MCF 10A (cell line): ENCODE data around the gene SEMA3E. TPM values are rescaled to one million over a fixed set of nuclear protein-coding genes. Genes with fewer than 3 reads are reported as not detected.

Experiments
- BruUV-seq: library from RNA; stranded (reverse); fragments of 400-500 nt; replicated peaks from 2 replicates; lab custom pipeline; 2021; lab: Mats Ljungman, UMichigan
- CTCF ChIA-PET: fragments of 300-600 bp; sonication (Branson Sonifier 250); formaldehyde crosslinking; extraction: SDS; loops from one replicate; lab custom pipeline; 2021; ENCODE audit warnings: antibody characterized with exemption, inconsistent platforms; lab: Yijun Ruan, JAX
- POLR2A ChIA-PET: fragments of 300-600, 350-650 bp; sonication (Branson Sonifier 250); formaldehyde crosslinking; extraction: SDS; loops from one replicate; lab custom pipeline; 2020; ENCODE audit warnings: antibody characterized with exemption, inconsistent platforms; lab: Yijun Ruan, JAX
- DNase-seq: peaks from one replicate; pipeline ENCODE4 v3.0.0-alpha.2; 2018; ENCODE audit not compliant: unreplicated experiment
- H3K27ac Mint-ChIP-seq: one replicate; pipeline ENCODE4 v1.8.0; 2022; ENCODE audit warnings: mild to moderate bottlenecking, low read depth, mixed read lengths; ENCODE audit not compliant: unreplicated experiment
- H3K27me3 Mint-ChIP-seq: one replicate; pipeline ENCODE4 v1.8.0; 2022; ENCODE audit warnings: mixed read lengths; ENCODE audit not compliant: insufficient read depth, unreplicated experiment
- H3K36me3 Mint-ChIP-seq: one replicate; pipeline ENCODE4 v1.8.0; 2022; ENCODE audit warnings: mild to moderate bottlenecking, moderate library complexity, mixed read lengths; ENCODE audit not compliant: insufficient read depth, unreplicated experiment
- H3K4me1 Mint-ChIP-seq: one replicate; pipeline ENCODE4 v1.8.0; 2022; ENCODE audit warnings: mixed read lengths; ENCODE audit not compliant: insufficient read depth, unreplicated experiment
- H3K4me3 Mint-ChIP-seq: one replicate; pipeline ENCODE4 v1.8.0; 2022; ENCODE audit warnings: mild to moderate bottlenecking, moderate library complexity, mixed read lengths; ENCODE audit not compliant: unreplicated experiment
- H3K9me3 Mint-ChIP-seq: one replicate; pipeline ENCODE4 v1.8.0; 2022; ENCODE audit warnings: mixed read lengths; ENCODE audit not compliant: unreplicated experiment
- intact Hi-C: fragments of 100-400 bp; cut with micrococcal nuclease; formaldehyde crosslinking; loops from 2 replicates; pipeline ENCODE4 v1.14.1; 2022
- total RNA-seq: library from RNA; stranded (reverse); gene quantifications from 2 replicates; pipeline ENCODE4 v1.2.3, GENCODE V29; 2022
- TF ChIP-seq, protein P1 (sequence below): fragments of 200-600 bp; IDR thresholded peaks from one replicate; pipeline ENCODE4 v1.8.0; 2022; ENCODE audit warnings: antibody characterized with exemption, mild to moderate bottlenecking; ENCODE audit not compliant: unreplicated experiment

The SEMA3E gene
- total RNA-seq, 1 experiment from 2014 or later: 0.51 TPM

DNA sequence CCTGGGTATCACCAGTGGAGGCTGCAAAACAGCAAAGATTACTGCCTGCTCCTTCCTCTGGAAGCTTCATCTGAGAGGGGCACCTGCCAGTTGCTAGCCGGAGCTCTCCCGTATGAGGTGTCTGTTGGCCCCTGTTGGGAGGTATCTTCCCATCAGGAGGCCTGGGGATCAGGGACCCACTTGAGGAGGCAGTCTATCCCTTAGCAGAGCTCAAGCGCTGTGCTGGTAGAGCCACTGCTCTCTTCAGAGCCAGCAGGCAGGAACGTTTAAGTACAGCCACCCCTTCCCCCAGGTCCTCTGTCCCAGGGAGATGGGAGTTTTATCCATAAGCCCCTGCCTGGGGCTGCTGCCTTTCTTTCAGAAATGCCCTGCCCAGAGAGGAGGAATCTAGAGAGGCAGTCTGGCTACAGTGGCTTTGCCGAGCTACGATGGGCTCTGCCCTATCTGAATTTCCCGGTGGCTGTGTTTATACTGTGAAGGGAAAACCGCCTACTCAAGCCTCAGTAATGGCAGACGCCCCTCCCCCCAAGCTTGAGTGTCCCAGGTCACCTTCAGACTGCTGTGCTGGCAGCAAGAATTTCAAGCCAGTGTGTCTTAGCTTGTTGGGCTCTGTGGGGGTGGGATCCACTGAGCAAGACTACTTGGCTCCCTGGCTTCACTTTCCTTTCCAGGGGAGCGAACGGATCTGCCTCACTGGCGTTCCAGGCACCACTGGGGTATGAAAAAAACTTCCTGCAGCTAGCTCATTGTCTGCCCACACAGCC, 19.6 kb downstream of the SEMA3E start:
- Mint-ChIP-seq H3K9me3 (no peaks in the 10 kb centered on the region), H3K27ac (no peak overlapping the region), H3K4me3 (no peak overlapping the region), H3K36me3 (no peaks in the 10 kb centered on the region), H3K27me3 (peaks cover 13% of the 10 kb centered on the region), H3K4me1 (no peaks in the 10 kb centered on the region)
- intact Hi-C loops: no loop called here
- no TSS peak for BruUV-seq
- TF ChIP-seq, protein P1, sequence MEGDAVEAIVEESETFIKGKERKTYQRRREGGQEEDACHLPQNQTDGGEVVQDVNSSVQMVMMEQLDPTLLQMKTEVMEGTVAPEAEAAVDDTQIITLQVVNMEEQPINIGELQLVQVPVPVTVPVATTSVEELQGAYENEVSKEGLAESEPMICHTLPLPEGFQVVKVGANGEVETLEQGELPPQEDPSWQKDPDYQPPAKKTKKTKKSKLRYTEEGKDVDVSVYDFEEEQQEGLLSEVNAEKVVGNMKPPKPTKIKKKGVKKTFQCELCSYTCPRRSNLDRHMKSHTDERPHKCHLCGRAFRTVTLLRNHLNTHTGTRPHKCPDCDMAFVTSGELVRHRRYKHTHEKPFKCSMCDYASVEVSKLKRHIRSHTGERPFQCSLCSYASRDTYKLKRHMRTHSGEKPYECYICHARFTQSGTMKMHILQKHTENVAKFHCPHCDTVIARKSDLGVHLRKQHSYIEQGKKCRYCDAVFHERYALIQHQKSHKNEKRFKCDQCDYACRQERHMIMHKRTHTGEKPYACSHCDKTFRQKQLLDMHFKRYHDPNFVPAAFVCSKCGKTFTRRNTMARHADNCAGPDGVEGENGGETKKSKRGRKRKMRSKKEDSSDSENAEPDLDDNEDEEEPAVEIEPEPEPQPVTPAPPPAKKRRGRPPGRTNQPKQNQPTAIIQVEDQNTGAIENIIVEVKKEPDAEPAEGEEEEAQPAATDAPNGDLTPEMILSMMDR: no peak
- ChIA-PET POLR2A (no interaction called here), CTCF (interaction anchor here (0.6 to 0.8 kb wide), 3 partner anchors 23 to 1390 kb away, joined by 3 to 4 read pairs (median 3); no protein-coding TSS in a partner anchor)
- DNase-seq: no peak

DNA sequence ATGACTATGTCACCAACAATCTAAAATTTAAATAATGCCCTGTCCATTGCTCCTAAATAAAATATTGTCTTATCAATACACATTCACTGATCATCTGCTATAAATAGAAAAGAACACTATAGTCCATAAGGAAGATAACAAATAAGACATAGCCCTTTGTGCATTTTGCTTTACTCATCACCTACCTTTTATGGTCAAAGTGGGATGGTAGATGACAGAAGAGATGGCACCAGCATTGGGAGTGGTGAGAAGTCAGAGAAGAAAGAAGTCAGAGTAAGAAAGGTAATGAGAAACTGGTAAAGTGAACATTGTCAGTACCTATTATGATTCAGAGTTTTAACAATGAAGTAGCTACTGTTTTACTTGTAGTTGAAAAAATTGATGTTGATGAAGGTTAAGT, 31.1 kb downstream of the SEMA3E start:
- BruUV-seq: no TSS peak
- no peak overlapping the region for H3K27ac Mint-ChIP-seq

DNA sequence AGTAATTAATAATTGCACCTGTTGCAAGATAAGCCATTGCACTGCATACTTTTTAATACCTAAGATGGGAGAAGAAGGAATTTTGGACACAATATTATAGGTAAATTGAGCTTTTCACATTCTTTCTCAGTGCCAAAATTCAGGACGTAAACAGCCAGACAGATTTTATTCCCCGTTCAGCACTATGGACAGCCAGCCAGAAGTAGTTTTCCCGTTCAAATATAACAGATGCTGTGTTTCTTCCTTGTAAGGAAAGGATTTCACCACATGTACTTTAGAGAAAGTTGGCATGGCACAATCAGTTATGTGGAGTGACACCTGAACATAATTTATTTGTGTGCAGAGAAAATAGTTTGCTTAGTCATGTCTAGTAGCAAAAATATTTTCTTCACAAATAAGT, 34.8 kb downstream of the SEMA3E start:
- CTCF ChIA-PET: no interaction called here
- no peaks in the 10 kb centered on the region for H3K27me3 Mint-ChIP-seq

More for the DNA sequence above, 31.1 kb downstream of the SEMA3E start:
- H3K27me3 Mint-ChIP-seq: no peaks in the 10 kb centered on the region
- TF ChIP-seq, protein P1: no peak
- intact Hi-C loops: no loop called here
- peaks cover 6% of the 10 kb centered on the region for H3K9me3 Mint-ChIP-seq
- POLR2A ChIA-PET: interaction anchor here (0.8 kb wide), 1 partner anchor 11 kb away, joined by 3 read pairs; no protein-coding TSS in a partner anchor
- peaks cover 6% of the 10 kb centered on the region for H3K4me1 Mint-ChIP-seq
- CTCF ChIA-PET: interaction anchor here (0.6 to 0.7 kb wide), 2 partner anchors 71 to 1046 kb away, joined by 3 read pairs; no protein-coding TSS in a partner anchor
- no peak for DNase-seq
- no peak overlapping the region for H3K4me3 Mint-ChIP-seq
- peaks cover 7% of the 10 kb centered on the region for H3K36me3 Mint-ChIP-seq

DNA sequence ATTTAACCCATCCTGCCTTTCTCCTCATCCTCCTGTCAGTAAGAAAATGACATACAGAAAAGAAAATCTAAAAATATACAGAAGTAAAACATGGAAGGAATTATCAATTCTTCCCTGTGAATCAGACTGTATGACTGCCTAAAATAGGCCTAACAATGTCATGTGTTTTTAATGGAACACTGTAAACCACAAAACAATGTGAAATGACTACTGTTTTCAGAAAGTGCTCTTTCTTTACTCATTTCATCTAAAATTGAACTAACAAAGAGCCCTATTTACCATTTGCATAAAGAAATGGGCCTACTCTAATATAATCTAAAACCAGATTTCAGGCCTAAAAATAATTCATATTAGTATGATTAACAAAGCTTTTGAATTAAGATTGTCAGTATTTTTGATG, 35.7 kb downstream of the SEMA3E start:
- Mint-ChIP-seq H3K4me1 (peaks cover 17% of the 10 kb centered on the region), H3K36me3 (peaks cover 7% of the 10 kb centered on the region), H3K27me3 (no peaks in the 10 kb centered on the region), H3K27ac (peak overlapping the region; percentile 83), H3K4me3 (no peak overlapping the region), H3K9me3 (peaks cover 6% of the 10 kb centered on the region)
- TF ChIP-seq, protein P1: no peak
- intact Hi-C loops: no loop called here
- POLR2A ChIA-PET: interaction anchor here (0.8 kb wide), 1 partner anchor 145 kb away, joined by 3 read pairs; no protein-coding TSS in a partner anchor
- no peak for DNase-seq
- BruUV-seq: no TSS peak
- CTCF ChIA-PET: no interaction called here

More for the DNA sequence above, 34.8 kb downstream of the SEMA3E start:
- Mint-ChIP-seq H3K36me3 (peaks cover 7% of the 10 kb centered on the region), H3K27ac (no peak overlapping the region), H3K4me3 (no peak overlapping the region), H3K9me3 (peaks cover 6% of the 10 kb centered on the region), H3K4me1 (peaks cover 17% of the 10 kb centered on the region)
- TF ChIP-seq, protein P1: no peak
- intact Hi-C loops: no loop called here
- no TSS peak for BruUV-seq
- DNase-seq: no peak
- POLR2A ChIA-PET: no interaction called here
